ENCODE measurements around the gene YY1.

YY1 gene

GRCh38 chr14:100213956-100214769 lies 24.8 kb upstream of the YY1 start (continued):
- TF ChIP-seq ZNF24 (tag by site-specific recombination; IDR thresholded peaks at IDR 0.05) (no peak), ZNF354C (tag by site-specific recombination; IDR thresholded peaks at IDR 0.05; ENCODE audit: borderline replicate concordance, low read depth) (no peak), ZNF280C (tag by site-specific recombination; IDR thresholded peaks at IDR 0.05) (no peak), ZNF311 (tag by site-specific recombination; IDR thresholded peaks at IDR 0.05; ENCODE audit: borderline replicate concordance) (no peak), ZNF785 (tag by site-specific recombination; IDR thresholded peaks at IDR 0.05) (no peak), ZFHX2 (tag by site-specific recombination; conservative IDR thresholded peaks at IDR 0.05) (peak; percentile 60; the same call in 1 of the 2 replicates), ZNF292 (tag by site-specific recombination; IDR thresholded peaks at IDR 0.05; ENCODE audit: borderline replicate concordance, low read depth) (no peak), ZNF621 (tag by site-specific recombination; IDR thresholded peaks at IDR 0.05) (no peak), SETDB1 (IDR thresholded peaks at IDR 0.05; ENCODE audit: insufficient read length, low read length) (no peak), HOXA7 (CRISPR knock-in tag; IDR thresholded peaks at IDR 0.05; ENCODE audit: borderline replicate concordance) (no peak), ZNF776 (tag by site-specific recombination; IDR thresholded peaks at IDR 0.05; ENCODE audit: borderline replicate concordance) (no peak), KLF8 (tag by site-specific recombination; IDR thresholded peaks at IDR 0.05) (peak; percentile 76), ZNF366 (tag by site-specific recombination; conservative IDR thresholded peaks at IDR 0.05) (no peak), ZNF747 (tag by site-specific recombination; IDR thresholded peaks at IDR 0.05) (no peak), ZNF610 (tag by site-specific recombination; IDR thresholded peaks at IDR 0.05; ENCODE audit: borderline replicate concordance) (peak; percentile 44; the same call in 1 of the 2 replicates), ZBTB10 (tag by site-specific recombination; IDR thresholded peaks at IDR 0.05) (no peak), PRDM10 (tag by site-specific recombination; IDR thresholded peaks at IDR 0.05) (no peak), ZNF580 (tag by site-specific recombination; IDR thresholded peaks at IDR 0.05) (no peak; the same call in 1 of the 2 replicates), YY2 (tag by site-specific recombination; IDR thresholded peaks at IDR 0.05) (no peak), MZF1 (tag by site-specific recombination; IDR thresholded peaks at IDR 0.05; ENCODE audit: borderline replicate concordance) (no peak), BCL11B (tag by site-specific recombination; IDR thresholded peaks at IDR 0.05; ENCODE audit: low read depth) (no peak), ZBTB21 (tag by site-specific recombination; IDR thresholded peaks at IDR 0.05) (no peak), ZNF202 (tag by site-specific recombination; IDR thresholded peaks at IDR 0.05; ENCODE audit: borderline replicate concordance) (no peak), SALL2 (tag by site-specific recombination; IDR thresholded peaks at IDR 0.05; ENCODE audit: borderline replicate concordance) (no peak), ZNF560 (tag by site-specific recombination; IDR thresholded peaks at IDR 0.05; ENCODE audit: borderline replicate concordance) (no peak), ZNF624 (tag by site-specific recombination; IDR thresholded peaks at IDR 0.05) (no peak), ZNF704 (tag by site-specific recombination; IDR thresholded peaks at IDR 0.05) (no peak), GLIS1 (tag by site-specific recombination; IDR thresholded peaks at IDR 0.05) (peak; percentile 8; the same call in 1 of the 2 replicates), ZNF791 (tag by site-specific recombination; IDR thresholded peaks at IDR 0.05) (no peak), ZNF433 (tag by site-specific recombination; IDR thresholded peaks at IDR 0.05; ENCODE audit: low read depth) (no peak), ZNF585B (tag by site-specific recombination; IDR thresholded peaks at IDR 0.05) (no peak)

Data from HEK293 (cell line).